OCI-LY7 (cell line): ENCODE measurements around the gene BMP8B. TPM values are rescaled to one million over a fixed set of nuclear protein-coding genes. Genes with fewer than 3 reads are reported as not detected.

Experiments
- BruUV-seq: library from RNA; stranded (reverse); fragments of 400-500 nt; replicated peaks from 2 replicates; lab custom pipeline; 2021; lab: Mats Ljungman, UMichigan
- CTCF ChIA-PET: fragments of 300-600 bp; sonication (Branson Sonifier 250); formaldehyde crosslinking; loops from one replicate; lab custom pipeline; 2022; ENCODE audit warnings: antibody characterized with exemption; ENCODE audit not compliant: unreplicated experiment; lab: Charles Lee
- POLR2A ChIA-PET: fragments of 300-600 bp; sonication (Branson Sonifier 250); formaldehyde crosslinking; loops from one replicate; lab custom pipeline; 2022; ENCODE audit warnings: antibody characterized with exemption; lab: Charles Lee
- DNase-seq: peaks from one replicate; pipeline ENCODE4 v3.0.0-alpha.2; 2015; ENCODE audit warnings: low spot score
- H2AFZ ChIP-seq: fragments of 200-600 bp; sonication (generic), shearing (Covaris generic); 2 replicates; pipeline ENCODE4 v1.6.1; 2014; ENCODE audit warnings: mild to moderate bottlenecking, antibody characterized with exemption, low read length, moderate library complexity
- H3K27ac ChIP-seq: fragments of 200-600 bp; sonication (generic); 2 replicates; pipeline ENCODE4 v1.5.1; 2014; ENCODE audit warnings: mixed run types, low read depth, mild to moderate bottlenecking, moderate library complexity, low read length, inconsistent platforms; ENCODE audit not compliant: poor library complexity, severe bottlenecking
- H3K36me3 ChIP-seq: fragments of 200-600 bp; sonication (generic); 2 replicates; pipeline ENCODE4 v1.6.1; 2014; ENCODE audit warnings: mild to moderate bottlenecking, antibody characterized with exemption, low read length, moderate library complexity, mixed read lengths; ENCODE audit not compliant: insufficient read depth
- H3K4me1 ChIP-seq: fragments of 200-600 bp; sonication (generic); 2 replicates; pipeline ENCODE4 v1.5.1; 2014; ENCODE audit warnings: mild to moderate bottlenecking, low read length; ENCODE audit not compliant: insufficient read depth, poor library complexity, severe bottlenecking
- H3K4me2 ChIP-seq: fragments of 200-600 bp; sonication (generic); 2 replicates; pipeline ENCODE4 v1.6.1; 2014; ENCODE audit warnings: mild to moderate bottlenecking, low read length
- H3K4me3 ChIP-seq: fragments of 200-600 bp; sonication (generic); 2 replicates; pipeline ENCODE4 v1.5.1; 2014; ENCODE audit warnings: mild to moderate bottlenecking, low read depth, low read length; ENCODE audit not compliant: poor library complexity, severe bottlenecking
- H3K79me2 ChIP-seq: fragments of 200-600 bp; sonication (generic); 2 replicates; pipeline ENCODE4 v1.6.1; 2016; ENCODE audit warnings: low read depth, mild to moderate bottlenecking, low read length, moderate library complexity, mixed read lengths; ENCODE audit not compliant: insufficient read depth
- H3K9me2 ChIP-seq: fragments of 200-600 bp; sonication (generic); 2 replicates; pipeline ENCODE4 v1.6.1; 2016; ENCODE audit warnings: mild to moderate bottlenecking, low read length, mixed read lengths; ENCODE audit not compliant: insufficient read depth
- H3K9me3 ChIP-seq: fragments of 200-600 bp; sonication (generic); 2 replicates; pipeline ENCODE4 v1.6.1; 2014; ENCODE audit warnings: mild to moderate bottlenecking, mixed run types, low read length, mixed read lengths
- H4K20me1 ChIP-seq: fragments of 200-600 bp; sonication (generic); 2 replicates; pipeline ENCODE4 v1.6.1; 2014; ENCODE audit warnings: mild to moderate bottlenecking, antibody characterized with exemption, low read length, moderate library complexity, mixed read lengths; ENCODE audit not compliant: insufficient read depth
- EZH2phosphoT487 ChIP-seq: fragments of 200-600 bp; sonication (generic); IDR thresholded peaks from 2 replicates; pipeline ENCODE4 v1.6.1; 2018; ENCODE audit warnings: low read depth, borderline replicate concordance, mild to moderate bottlenecking, mixed run types, antibody characterized with exemption, low read length, moderate library complexity, mixed read lengths
- intact Hi-C: fragments of 100-400 bp; cut with micrococcal nuclease; formaldehyde crosslinking; loops from one replicate; pipeline ENCODE4 v1.10.0; 2022; ENCODE audit not compliant: unreplicated experiment
- total RNA-seq, 2 experiments: library from RNA; depleted of rRNA in 1 of 2; stranded (reverse); fragments of >200 nt in 1 of 2; shearing (Covaris generic) in 1 of 2; gene quantifications; 2 replicates each; pipeline ENCODE4 v1.2.3, GENCODE V29; 2014 to 2022
- TF ChIP-seq, protein P1 (sequence below): fragments of 200-600 bp; sonication (generic); conservative IDR thresholded peaks from 2 replicates; pipeline ENCODE4 v1.5.1; 2014; ENCODE audit warnings: mild to moderate bottlenecking, antibody characterized with exemption, low read length, moderate library complexity, mixed read lengths

The BMP8B gene
- total RNA-seq, 2 experiments from 2014 or later = 0.34 TPM; not detected in 1

DNA sequence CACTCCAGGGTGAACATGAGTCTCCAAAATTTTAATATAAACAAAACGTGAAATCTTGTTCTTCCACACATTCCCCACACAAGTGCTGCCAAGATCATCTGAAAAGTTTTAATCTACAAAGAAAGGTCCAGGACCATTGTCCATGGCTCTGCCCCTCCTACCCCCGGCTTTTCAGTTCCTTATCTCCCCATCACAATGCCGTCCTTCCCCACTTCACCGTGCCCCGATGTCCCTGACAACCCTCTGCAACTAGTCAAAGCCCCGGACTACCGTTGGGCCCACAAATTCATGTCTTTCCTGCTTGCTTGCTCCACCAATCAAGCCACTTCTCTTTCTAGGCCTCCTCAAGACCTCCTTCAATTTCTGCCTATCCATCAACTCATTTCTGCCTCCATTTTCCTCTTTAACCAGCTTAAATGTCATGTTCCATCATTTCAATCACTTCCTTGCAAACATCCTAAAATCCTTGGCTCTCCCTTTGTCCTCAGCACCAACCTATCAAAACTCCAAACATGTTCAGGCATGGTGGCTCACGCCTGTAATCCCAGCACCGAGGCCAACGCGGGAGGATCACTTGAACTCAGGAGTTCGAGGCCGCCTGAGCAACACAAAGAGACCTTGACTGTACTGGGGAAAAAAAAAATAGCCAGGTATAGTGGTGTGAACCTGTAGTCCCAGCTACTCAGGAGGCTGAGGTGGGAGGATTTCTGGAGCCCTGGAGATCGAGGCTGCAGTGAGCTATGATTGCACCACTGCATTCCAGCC, 14.0 kb upstream of the BMP8B start:
- BruUV-seq = no TSS peak
- POLR2A ChIA-PET = interaction anchor here (0.6 to 0.7 kb wide), 2 partner anchors 58 to 237 kb away, joined by 3 to 6 read pairs; no protein-coding TSS in a partner anchor
- Histone ChIP-seq H3K4me3 (no peak overlapping the region), H4K20me1 (no peaks in the 10 kb centered on the region), H3K4me1 (peaks cover 11% of the 10 kb centered on the region), H3K27ac (no peak overlapping the region), H3K36me3 (no peaks in the 10 kb centered on the region), H3K4me2 (no peak overlapping the region), H2AFZ (no peak overlapping the region), H3K9me3 (no peaks in the 10 kb centered on the region), H3K79me2 (no peaks in the 10 kb centered on the region), H3K9me2 (no peaks in the 10 kb centered on the region)
- DNase-seq = no peak
- CTCF ChIA-PET = no interaction called here
- TF ChIP-seq EZH2phosphoT487 = no peak
- TF ChIP-seq, protein P1, sequence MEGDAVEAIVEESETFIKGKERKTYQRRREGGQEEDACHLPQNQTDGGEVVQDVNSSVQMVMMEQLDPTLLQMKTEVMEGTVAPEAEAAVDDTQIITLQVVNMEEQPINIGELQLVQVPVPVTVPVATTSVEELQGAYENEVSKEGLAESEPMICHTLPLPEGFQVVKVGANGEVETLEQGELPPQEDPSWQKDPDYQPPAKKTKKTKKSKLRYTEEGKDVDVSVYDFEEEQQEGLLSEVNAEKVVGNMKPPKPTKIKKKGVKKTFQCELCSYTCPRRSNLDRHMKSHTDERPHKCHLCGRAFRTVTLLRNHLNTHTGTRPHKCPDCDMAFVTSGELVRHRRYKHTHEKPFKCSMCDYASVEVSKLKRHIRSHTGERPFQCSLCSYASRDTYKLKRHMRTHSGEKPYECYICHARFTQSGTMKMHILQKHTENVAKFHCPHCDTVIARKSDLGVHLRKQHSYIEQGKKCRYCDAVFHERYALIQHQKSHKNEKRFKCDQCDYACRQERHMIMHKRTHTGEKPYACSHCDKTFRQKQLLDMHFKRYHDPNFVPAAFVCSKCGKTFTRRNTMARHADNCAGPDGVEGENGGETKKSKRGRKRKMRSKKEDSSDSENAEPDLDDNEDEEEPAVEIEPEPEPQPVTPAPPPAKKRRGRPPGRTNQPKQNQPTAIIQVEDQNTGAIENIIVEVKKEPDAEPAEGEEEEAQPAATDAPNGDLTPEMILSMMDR = no peak
- intact Hi-C loops = no loop called here

DNA sequence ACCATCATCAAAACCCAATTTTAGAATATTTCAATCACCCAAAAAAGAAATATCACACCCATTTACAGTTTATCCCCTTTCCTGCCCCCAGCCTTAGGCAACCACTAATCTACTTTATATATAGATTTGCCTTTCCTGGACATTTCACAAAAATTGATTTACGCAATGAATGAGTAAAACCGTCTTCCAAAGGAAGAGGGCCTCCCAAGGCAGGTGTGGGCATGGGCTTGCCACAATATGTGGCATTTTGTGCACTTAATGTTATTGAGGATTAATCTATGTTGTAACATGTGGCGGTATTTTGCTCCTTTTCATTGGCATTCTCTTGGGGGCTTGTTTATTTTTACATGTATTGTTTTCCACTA, 11.8 kb upstream of the BMP8B start:
- Histone ChIP-seq H3K36me3 (no peaks in the 10 kb centered on the region), H3K9me2 (no peaks in the 10 kb centered on the region), H3K4me3 (no peak overlapping the region), H3K27ac (no peak overlapping the region), H3K9me3 (no peaks in the 10 kb centered on the region), H3K79me2 (no peaks in the 10 kb centered on the region), H4K20me1 (no peaks in the 10 kb centered on the region), H2AFZ (no peak overlapping the region), H3K4me1 (peaks cover 11% of the 10 kb centered on the region), H3K4me2 (no peak overlapping the region)
- POLR2A ChIA-PET = interaction anchor here (0.6 kb wide), 2 partner anchors 17 to 991 kb away, joined by 3 read pairs; no protein-coding TSS in a partner anchor
- BruUV-seq = no TSS peak
- CTCF ChIA-PET = no interaction called here
- no peak for DNase-seq
- intact Hi-C loops = no loop called here
- TF ChIP-seq EZH2phosphoT487 = no peak
- TF ChIP-seq, protein P1 = no peak
